Fibroblast of peridontal ligament (primary cell): Measurements from ENCODE around the gene TJP1.
"Not testable (repeated sequence)": the region's sequence is repeated elsewhere in the genome, so short reads cannot be mapped to it uniquely, and the experiment has no call there.

Experiments used
- DNase-seq: peaks from one replicate; pipeline ENCODE4 v3.0.0-alpha.2; 2010; ENCODE audit errors: extremely low read depth

The TJP1 gene

DNA sequence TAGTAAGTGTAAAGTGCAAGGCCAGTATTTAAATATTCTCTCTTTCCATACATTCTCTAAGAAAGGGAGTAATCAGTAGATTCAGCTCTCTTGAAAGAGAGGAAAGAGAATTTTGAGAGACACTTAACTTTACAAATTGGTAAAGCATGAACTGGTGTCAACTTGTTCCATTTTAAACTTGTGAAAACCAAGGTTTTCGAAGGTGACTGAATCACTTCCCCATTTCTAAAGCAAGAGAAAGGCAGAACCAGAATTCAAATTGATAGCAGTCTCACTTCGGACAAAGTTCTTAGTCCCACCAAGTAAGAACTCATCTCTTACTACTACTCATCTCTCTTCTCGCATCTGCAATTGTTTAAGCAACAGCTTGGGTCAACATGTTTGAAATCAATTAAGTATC is 22.4 kb downstream of the TJP1 start:
- no peak for DNase-seq

GRCh38 chr15:29795610-29796009 is 26.7 kb downstream of the TJP1 start:
- peak; percentile 60 for DNase-seq

DNA sequence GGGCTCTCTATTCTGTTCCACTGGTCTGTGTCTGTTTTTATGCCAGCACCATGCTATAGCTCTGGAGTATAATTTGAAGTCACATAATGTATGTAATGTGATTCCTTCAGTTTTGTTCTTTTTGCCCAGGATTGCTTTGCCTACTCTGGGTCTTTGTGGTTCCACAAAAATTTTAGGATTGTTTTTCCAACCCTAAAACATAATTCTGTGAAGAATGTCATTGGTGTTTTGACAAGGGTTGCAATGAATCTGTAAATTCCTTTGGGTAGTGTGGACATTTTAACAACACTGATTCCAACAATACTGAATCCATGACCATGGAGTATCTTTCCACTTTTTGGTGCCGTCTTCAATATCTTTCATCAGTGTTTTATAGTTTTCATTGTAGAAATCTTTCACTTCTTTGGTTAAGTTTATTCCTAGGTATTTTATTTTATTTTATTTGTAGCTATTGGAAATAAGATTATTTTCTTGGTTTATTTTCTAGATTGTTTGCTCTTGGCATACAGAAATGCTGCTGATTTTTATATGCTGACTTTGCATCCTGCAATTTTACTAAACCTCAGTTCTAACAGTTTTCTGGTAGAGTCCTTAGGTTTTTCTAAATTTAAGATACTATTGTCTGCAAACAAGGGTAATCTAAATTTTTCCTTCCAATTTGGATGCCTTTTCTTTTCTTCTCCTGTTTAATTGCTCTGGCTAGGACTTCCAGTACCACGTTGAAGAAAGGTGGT is 29.7 kb downstream of the TJP1 start:
- DNase-seq, result peak; percentile 70

GRCh38 chr15:29790607-29791006 is 31.7 kb downstream of the TJP1 start:
- no peak for DNase-seq

DNA sequence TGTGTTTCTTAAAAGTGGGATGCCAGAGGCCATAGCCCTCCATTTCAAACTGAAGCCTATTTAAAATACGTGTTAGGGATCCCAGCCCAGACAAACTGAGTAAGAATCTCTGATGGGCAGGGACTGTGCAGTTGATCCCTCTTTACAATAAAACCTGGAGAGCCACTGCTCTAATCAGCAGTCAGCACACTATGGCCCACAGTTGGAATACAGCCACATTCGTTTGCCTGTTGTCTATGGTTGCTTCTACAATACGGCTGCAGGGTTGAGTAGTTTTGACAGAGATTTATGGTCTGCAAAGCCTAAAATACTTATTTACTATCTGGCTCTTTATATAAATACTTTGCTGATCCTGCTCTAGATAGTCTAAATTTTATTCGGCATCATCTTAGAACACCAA is 32.4 kb downstream of the TJP1 start:
- no peak for DNase-seq

GRCh38 chr15:29788433-29789034 is 33.7 kb downstream of the TJP1 start:
- DNase-seq, result no peak

DNA sequence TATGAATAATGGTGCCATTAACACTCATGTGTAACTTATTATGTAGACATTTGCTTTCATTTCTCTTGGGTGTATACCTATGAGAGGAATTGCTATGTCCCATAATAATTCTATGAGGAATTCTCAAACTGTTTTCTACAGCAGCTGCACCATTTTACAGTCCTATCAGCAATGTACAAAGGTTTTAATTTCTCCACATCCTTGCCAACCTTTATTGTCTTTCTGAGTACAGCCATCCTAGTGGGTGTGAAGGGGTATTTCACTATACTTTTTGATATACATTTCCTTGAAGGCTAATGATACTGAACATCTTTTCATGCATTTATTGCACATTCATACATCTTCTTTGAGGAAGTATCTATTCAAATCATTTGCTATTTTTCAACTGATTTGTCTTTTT is 34.5 kb downstream of the TJP1 start:
- no peak for DNase-seq

GRCh38 chr15:29785642-29786041 is 36.6 kb downstream of the TJP1 start:
- no peak for DNase-seq

DNA sequence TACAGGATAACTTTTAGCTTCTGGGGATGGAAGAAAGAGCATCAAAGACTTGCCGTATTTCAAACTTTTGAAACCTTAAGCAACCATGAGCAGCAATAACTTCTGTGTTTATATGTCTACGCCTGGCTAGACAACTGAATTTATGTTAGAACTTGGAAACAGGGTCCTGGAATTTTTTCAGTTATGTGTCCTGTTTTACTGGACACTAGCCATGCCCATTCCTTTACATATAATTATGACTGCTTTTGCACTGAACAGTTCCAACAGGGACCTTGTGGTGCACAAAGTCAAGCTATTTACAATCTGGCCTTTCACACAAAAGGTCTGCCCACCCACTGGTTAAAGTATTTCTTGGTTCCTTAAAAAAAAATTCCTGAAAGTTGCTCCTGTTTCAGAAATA is 37.1 kb downstream of the TJP1 start:
- DNase-seq, result no peak

DNA sequence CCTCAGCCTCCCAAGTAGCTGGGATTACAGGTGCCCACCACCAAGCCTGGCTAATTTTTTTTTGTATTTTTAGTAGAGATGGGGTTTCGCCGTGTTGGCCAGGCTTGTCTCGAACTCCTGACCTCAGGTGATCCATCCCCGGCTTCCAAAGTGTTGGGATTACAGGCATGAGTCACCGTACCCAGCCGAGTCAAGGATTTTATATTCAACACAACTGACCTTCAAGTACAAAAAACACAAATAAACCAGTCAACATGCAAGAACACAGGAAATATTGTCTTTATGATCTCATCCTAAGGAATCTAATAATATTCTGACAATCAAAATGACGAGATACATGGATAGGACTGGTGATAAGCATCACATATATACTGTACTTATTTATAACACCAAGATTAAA is 37.9 kb downstream of the TJP1 start:
- no peak for DNase-seq

DNA sequence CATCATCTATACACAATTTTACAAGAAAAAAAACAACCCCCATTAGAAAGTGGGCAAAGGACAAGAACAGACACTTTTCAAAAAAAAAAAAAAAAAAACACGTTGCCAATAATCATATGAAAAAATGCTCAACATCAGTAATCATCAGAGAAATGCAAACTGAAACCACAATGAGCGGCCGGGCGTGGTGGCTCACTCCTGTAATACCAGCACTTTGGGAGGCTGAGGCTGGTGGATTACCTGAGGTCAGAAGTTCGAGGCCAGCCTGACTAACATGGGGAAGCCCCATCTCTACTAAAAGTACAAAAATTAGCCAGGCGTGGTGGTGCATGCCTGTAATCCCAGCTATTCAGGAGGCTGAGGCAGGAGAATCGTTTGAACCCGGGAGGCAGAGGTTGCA is 39.5 kb downstream of the TJP1 start:
- not testable (repeated sequence) for DNase-seq

DNA sequence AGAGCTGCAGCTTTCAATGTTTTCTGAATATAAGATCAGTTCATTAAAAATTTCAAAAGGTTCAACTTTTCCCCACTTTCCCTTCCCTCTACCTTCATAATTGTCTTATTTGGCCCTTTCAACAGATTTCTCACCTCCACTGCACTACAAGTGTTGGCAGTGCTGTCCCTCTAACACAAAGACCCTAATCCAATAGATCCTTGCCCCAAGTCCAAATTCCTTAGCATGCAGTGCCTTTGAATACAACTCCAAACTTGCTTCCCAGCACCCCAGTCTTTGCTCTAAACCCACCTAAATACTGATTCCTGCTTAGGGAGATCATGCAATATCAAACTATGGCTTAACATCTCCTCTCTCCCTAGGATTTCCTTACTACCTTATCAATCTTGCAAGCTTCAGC is 43.9 kb downstream of the TJP1 start:
- DNase-seq, result no peak

DNA sequence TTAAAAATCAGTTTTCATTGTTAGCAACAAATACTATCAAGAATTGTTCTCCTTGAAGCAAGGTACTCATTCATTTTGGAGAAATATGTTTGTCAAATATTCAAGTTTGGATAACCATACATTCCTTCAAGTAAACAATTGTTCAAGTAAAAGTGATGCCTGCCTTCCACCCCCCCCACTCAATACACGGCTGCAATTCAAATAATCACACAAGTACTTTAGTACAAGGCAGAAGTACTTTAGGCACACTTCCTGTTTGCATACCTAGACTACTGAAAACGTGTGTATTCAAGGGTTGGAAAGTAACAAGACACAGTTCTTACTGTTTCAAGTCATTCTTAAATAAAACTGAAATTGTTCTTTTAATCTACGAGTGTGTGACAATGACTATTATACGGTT is 45.4 kb downstream of the TJP1 start:
- no peak for DNase-seq

DNA sequence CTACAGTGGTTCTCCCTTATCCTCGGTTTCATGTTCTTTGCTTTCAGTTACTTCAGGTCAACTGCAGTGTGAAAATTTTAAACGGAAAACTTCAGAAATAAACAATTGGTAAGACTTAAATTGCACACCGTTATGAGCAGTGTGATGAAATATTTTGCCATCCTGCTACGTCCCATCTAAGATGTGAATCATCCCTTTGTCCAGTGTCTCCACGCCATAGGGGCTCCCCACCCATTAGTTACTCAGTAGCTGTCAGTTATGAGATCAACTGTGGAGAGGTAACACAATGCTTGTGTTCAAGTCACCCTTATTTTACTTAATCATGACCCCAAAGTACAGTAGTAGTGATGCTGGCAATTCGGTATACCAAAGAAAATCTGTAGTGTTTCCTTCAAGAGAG is 47.4 kb downstream of the TJP1 start:
- peak; percentile 63 for DNase-seq

DNA sequence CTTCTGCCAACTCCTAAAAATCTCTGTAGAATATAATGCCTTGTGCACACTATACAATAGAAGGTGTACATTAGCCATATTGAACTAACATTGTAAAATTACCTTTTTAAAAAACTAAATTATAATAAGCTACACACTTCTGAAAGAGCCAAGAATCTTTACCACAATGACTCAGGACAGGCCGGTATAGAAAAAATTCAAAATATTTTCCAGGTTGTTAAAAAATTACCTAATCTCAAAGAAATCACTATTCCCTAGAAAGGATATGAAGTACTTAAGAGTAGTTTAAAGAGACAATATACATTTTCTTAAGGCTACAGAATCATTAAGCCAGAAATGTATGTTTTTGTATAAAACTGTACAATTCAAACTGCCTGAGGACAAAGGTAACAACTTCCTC is 48.5 kb downstream of the TJP1 start:
- DNase-seq, result no peak

DNA sequence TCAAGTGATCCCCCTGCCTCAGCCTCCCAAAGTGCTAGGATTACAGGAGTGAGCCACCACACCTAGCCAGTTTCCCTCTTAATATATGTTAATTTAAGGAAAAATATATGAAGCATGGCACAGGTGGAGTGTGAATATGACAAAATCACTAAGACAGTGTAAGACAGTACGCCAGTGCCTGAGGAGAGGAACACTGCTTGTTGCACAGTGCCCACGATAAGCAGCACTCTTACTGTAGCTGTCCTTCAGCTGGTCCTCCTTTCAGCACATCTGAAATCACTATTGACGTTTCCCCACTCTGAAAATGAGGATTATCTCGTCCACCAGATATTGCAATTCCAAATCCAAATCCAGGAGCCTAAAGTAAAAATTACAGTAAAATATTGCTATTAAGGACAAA is 49.3 kb downstream of the TJP1 start:
- DNase-seq, result no peak

GRCh38 chr15:29770796-29771195 is 51.5 kb downstream of the TJP1 start:
- no peak for DNase-seq

DNA sequence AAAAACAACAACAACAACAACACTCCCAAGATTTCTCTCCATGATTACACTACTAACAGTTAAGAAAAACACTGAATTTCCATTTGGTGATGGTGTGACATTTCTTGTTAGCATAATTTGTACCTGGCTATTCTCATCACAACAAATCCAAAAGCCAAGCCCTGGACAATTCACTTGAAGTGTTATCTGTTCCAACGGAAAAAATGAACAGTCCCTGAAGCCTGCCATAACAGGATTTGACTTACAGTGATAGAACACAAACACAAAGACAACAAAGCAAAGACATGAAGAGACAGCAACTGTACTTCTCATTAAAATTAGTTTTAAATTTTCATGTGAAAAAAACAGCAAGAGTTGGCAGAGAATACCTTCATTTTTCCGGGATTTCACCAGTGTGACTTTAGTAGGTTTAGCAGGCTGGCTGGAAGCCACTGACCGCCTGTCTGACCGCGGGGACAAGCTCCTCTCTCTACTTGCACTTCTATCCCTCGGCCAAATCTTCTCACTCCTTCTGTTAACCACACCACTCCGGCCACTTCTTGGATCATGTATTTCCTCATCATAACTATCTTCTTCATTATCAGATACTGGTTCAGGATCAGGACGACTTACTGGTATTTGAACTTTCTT is 56.3 kb downstream of the TJP1 start:
- DNase-seq, result no peak

DNA sequence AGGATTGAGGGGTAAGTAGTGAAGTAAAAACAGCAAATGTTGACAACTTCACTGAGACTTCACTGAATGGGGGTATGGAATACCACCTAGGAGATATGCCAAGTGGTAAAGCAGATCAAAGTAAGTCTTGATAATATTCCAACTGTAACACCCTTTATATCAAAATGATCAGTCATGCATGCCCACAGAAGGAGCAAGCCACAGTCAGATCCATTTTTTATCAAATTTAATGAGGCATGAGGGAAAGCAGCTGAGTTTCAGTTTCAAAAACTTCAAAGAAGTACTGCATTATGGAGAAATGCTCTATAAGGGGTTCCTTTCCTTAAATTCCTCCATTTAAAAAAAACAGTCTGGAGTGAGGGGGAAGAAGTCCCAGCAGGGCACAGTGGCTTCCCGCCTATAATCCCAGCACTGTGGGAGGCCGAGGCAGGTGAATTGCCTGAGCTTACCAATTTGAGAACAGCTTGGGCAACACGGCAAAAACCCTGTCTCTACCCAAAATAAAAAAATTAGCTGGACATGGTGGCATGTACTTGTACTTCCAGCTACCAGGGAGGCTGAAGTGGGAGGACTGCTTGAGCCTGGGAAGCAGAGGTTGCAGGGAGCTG is 56.9 kb downstream of the TJP1 start:
- DNase-seq, result no peak

DNA sequence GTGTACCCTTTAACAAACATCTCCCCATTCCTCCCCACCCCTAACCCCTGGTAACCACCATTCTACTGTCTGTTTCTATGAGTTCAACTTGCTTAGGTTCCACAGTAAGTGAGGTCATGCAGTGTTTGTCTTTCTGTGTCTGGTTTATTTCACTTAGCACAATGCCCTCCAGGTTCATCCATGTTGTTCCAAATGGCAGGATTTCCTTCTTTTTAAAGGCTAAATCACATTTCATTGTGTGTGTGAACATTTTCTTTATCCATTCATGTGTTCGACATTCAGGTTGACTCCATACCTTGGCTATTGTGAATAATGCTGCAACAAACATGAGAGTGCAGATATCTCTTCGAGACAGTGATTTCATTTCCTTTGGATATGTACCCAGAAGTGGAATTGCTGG is 62.7 kb downstream of the TJP1 start:
- DNase-seq, result no peak

GRCh38 chr15:29756358-29757267 is 65.7 kb downstream of the TJP1 start:
- no peak for DNase-seq

- not testable (repeated sequence) for DNase-seq
Measured at GRCh38 chr15:29754009-29754408, 68.3 kb downstream of the TJP1 start.
